ENCODE measurements around the gene S100A16. TPM values are rescaled to one million over a fixed set of nuclear protein-coding genes. Genes with fewer than 3 reads are reported as not detected.

The S100A16 gene
- total RNA-seq, 1 experiment from 2014 or later: 196 TPM

GRCh38 chr1:153617663-153618062 is 4.7 kb upstream of the S100A16 start:
- TF ChIP-seq ZFX (IDR thresholded peaks at IDR 0.05) (no peak), POLR2A (IDR thresholded peaks at IDR 0.05; ENCODE audit: borderline replicate concordance, extremely low read depth, insufficient read depth, insufficient read length) (no peak), EZH2 (IDR thresholded peaks at IDR 0.05) (no peak), SP1 (IDR thresholded peaks at IDR 0.05; ENCODE audit: low read depth) (no peak), EZH2phosphoT487 (IDR thresholded peaks at IDR 0.05; ENCODE audit: borderline replicate concordance) (no peak), CTCF (IDR thresholded peaks at IDR 0.05 in 2 of 3, conservative IDR thresholded peaks at IDR 0.05 in 1 of 3; ENCODE audit: borderline replicate concordance in 1 of 3, insufficient read depth in 1 of 3, low read depth in 2 of 3, low read length in 2 of 3) (peak in 2 of 3 experiments; percentile 66 to 68; a peak in 4 of 6 replicates), EGR1 (IDR thresholded peaks at IDR 0.05; ENCODE audit: low read depth) (no peak), POLR2AphosphoS5 (IDR thresholded peaks at IDR 0.05; ENCODE audit: low read depth, low read length) (peak; percentile 63), ZBTB33 (IDR thresholded peaks at IDR 0.05; ENCODE audit: extremely low read depth, insufficient replicate concordance, low read length) (no peak), YY1 (IDR thresholded peaks at IDR 0.05; ENCODE audit: extremely low read depth, insufficient replicate concordance, low read depth, low read length) (peak; percentile 71)
- Histone ChIP-seq H2AFZ (ENCODE audit: low read depth, low read length, poor library complexity, severe bottlenecking) (no peak overlapping the region), H3K4me1 (ENCODE audit: control insufficient read depth in 1 of 2, insufficient read depth in 2 of 2, low read length in 2 of 2) (peaks cover 39 to 53% of the 10 kb centered on the region in 2 experiments), H3K9me3 (ENCODE audit: control insufficient read depth in 1 of 2, insufficient read depth in 1 of 2, low read depth in 1 of 2, low read length in 2 of 2) (no peaks in the 10 kb centered on the region), H3K36me3 (ENCODE audit: control insufficient read depth in 1 of 2, insufficient read depth in 2 of 2, low read length in 2 of 2) (peaks cover 0 to 4% of the 10 kb centered on the region in 2 experiments; a peak in 2 of 4 replicates), H3K9ac (ENCODE audit: low read length) (peak overlapping the region; percentile 61), H3K27ac (ENCODE audit: low read depth, low read length) (peak overlapping the region; percentile 79), H3K79me2 (ENCODE audit: insufficient read depth, low read length) (peaks cover 25% of the 10 kb centered on the region), H3K27me3 (ENCODE audit: insufficient read depth, low read length) (no peaks in the 10 kb centered on the region), H3K9me2 (ENCODE audit: insufficient read depth) (no peaks in the 10 kb centered on the region), H3K4me3 (replicated peaks in 1 of 2; ENCODE audit: low read depth in 1 of 2, low read length in 2 of 2) (no peak overlapping the region), H3K4me2 (ENCODE audit: low read length) (peak overlapping the region; percentile 73), H4K20me1 (ENCODE audit: insufficient read depth) (no peaks in the 10 kb centered on the region)
- BruUV-seq (replicated peaks): no TSS peak
- intact Hi-C loops (cut with micrococcal nuclease): loop anchor here (2.0 kb wide), 2 partner anchors 45 to 107 kb away; no protein-coding TSS in a partner anchor
- ChIA-PET POLR2A (interaction anchor here (1.0 to 8.2 kb wide), 4 partner anchors 8 to 50 kb away, joined by 4 to 172 read pairs (median 12); partner anchors contain the start of genes CHTOP, S100A1 and S100A13), CTCF (interaction anchor here (1.2 to 7.7 kb wide), 6 partner anchors 10 to 107 kb away, joined by 3 to 76 read pairs (median 9); partner anchors contain the start of genes CHTOP, S100A1 and S100A13), RAD21 (ENCODE audit: low non-redundant PET in 1 of 2, low total read pairs in 2 of 2, uncharacterized antibody in 2 of 2, unreplicated experiment in 2 of 2) (interaction anchor here (1.3 to 2.2 kb wide), 3 partner anchors 10 to 45 kb away, joined by 5 to 9 read pairs (median 8); partner anchors contain the start of gene S100A13 (in 1 of the 2))
- ATAC-seq: peak; percentile 63
- DNase-seq (ENCODE audit: low read depth, low spot score): peak; percentile 57

Data from HCT116 (cell line).